Measurements from ENCODE around the gene WSB2.

DNA sequence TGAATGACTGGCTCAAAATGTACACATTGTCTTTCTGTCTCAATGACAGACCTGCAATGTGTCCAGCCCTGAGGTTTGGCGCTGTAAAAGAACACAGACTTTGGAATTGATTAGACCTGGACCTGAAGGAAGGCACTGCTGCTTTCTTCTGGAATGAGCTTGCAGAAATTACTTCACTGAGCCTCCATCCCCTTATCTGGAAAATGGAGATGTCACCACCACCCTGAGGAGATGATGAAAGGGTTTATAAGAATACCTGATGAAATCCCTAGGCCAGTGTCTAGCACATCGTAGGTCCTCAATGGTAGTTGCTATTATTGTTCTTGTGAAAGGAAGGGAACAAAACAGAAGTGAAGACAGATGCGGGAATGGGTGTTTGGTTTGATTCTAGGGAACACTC lies 9.7 kb upstream of the WSB2 start:
- TF ChIP-seq, protein P1, sequence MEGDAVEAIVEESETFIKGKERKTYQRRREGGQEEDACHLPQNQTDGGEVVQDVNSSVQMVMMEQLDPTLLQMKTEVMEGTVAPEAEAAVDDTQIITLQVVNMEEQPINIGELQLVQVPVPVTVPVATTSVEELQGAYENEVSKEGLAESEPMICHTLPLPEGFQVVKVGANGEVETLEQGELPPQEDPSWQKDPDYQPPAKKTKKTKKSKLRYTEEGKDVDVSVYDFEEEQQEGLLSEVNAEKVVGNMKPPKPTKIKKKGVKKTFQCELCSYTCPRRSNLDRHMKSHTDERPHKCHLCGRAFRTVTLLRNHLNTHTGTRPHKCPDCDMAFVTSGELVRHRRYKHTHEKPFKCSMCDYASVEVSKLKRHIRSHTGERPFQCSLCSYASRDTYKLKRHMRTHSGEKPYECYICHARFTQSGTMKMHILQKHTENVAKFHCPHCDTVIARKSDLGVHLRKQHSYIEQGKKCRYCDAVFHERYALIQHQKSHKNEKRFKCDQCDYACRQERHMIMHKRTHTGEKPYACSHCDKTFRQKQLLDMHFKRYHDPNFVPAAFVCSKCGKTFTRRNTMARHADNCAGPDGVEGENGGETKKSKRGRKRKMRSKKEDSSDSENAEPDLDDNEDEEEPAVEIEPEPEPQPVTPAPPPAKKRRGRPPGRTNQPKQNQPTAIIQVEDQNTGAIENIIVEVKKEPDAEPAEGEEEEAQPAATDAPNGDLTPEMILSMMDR (IDR thresholded peaks at IDR 0.05; ENCODE audit: poor library complexity) = no peak
- TF ChIP-seq EZH2 (IDR thresholded peaks at IDR 0.05; ENCODE audit: borderline replicate concordance) (no peak), EZH2phosphoT487 (IDR thresholded peaks at IDR 0.05; ENCODE audit: low read depth, severe bottlenecking, unreplicated experiment) (no peak)
